SK-N-MC (cell line): ENCODE measurements around the gene ERMN.
A peak's percentile ranks its signal among the peaks of the same experiment; 100 is the strongest.
"Not testable (repeated sequence)": the region's sequence is repeated elsewhere in the genome, so short reads cannot be mapped to it uniquely, and the experiment has no call there.

ENCODE experiments used
- DNase-seq: peaks from one replicate; pipeline ENCODE4 v3.0.0-alpha.2; 2011; ENCODE audit warnings: low read depth, low spot score
- H3K27ac ChIP-seq: fragments of 200-600 bp; sonication (generic); 2 replicates; pipeline ENCODE4 v1.5.1; 2016; ENCODE audit warnings: mixed run types
- H3K36me3 ChIP-seq: fragments of 200-600 bp; sonication (generic); 2 replicates; pipeline ENCODE4 v1.6.1; 2017; ENCODE audit warnings: antibody characterized with exemption, low read length, mixed read lengths; ENCODE audit not compliant: insufficient read depth
- H3K4me3 ChIP-seq: fragments of 200-600 bp; sonication (generic); 2 replicates; pipeline ENCODE4 v1.5.1; 2016
- H3K9ac ChIP-seq: fragments of 200-600 bp; sonication (generic); 2 replicates; pipeline ENCODE4 v1.8.0; 2017; ENCODE audit warnings: mixed run types, mixed read lengths; ENCODE audit not compliant: insufficient read length
- H3K9me3 ChIP-seq: fragments of 200-600 bp; sonication (generic); 2 replicates; pipeline ENCODE4 v1.6.1; 2017; ENCODE audit warnings: low read depth, mild to moderate bottlenecking, antibody characterized with exemption, low read length, moderate library complexity, mixed read lengths
- EZH2 ChIP-seq: fragments of 200-600 bp; sonication (generic); IDR thresholded peaks from one replicate; pipeline ENCODE4 v1.6.1; 2017; ENCODE audit warnings: antibody characterized with exemption
- FOXP2 ChIP-seq: optimal IDR thresholded peaks from 2 replicates; pipeline ENCODE3; 2011; ENCODE audit warnings: mild to moderate bottlenecking, moderate library complexity; ENCODE audit not compliant: insufficient read depth; ENCODE audit errors: extremely low read length, control extremely low read depth
- POLR2AphosphoS5 ChIP-seq: IDR thresholded peaks from 2 replicates; pipeline ENCODE4 v1.6.1; 2012; ENCODE audit warnings: mild to moderate bottlenecking, low read depth, low read length, borderline replicate concordance

The ERMN gene

GRCh38 chr2:157355618-157356017, 30.0 kb upstream of the ERMN start:
- TF ChIP-seq EZH2 (no peak), POLR2AphosphoS5 (no peak), FOXP2 (no peak)
- no peak for DNase-seq
- Histone ChIP-seq H3K9me3 (no peaks in the 10 kb centered on the region), H3K9ac (no peak overlapping the region), H3K27ac (no peak overlapping the region), H3K36me3 (no peaks in the 10 kb centered on the region), H3K4me3 (no peak overlapping the region)

GRCh38 chr2:157349949-157350515, 24.4 kb upstream of the ERMN start:
- Histone ChIP-seq H3K9ac (no peak overlapping the region), H3K27ac (no peak overlapping the region), H3K9me3 (no peaks in the 10 kb centered on the region), H3K36me3 (no peaks in the 10 kb centered on the region), H3K4me3 (no peak overlapping the region)
- no peak for TF ChIP-seq EZH2
- no peak for DNase-seq

GRCh38 chr2:157348291-157348921, 22.8 kb upstream of the ERMN start:
- H3K36me3 ChIP-seq, result no peaks in the 10 kb centered on the region
- H3K4me3 ChIP-seq, result no peak overlapping the region
- TF ChIP-seq EZH2 (no peak), POLR2AphosphoS5 (no peak), FOXP2 (no peak)
- no peak overlapping the region for H3K27ac ChIP-seq
- no peaks in the 10 kb centered on the region for H3K9me3 ChIP-seq
- no peak for DNase-seq
- H3K9ac ChIP-seq, result no peak overlapping the region

DNA sequence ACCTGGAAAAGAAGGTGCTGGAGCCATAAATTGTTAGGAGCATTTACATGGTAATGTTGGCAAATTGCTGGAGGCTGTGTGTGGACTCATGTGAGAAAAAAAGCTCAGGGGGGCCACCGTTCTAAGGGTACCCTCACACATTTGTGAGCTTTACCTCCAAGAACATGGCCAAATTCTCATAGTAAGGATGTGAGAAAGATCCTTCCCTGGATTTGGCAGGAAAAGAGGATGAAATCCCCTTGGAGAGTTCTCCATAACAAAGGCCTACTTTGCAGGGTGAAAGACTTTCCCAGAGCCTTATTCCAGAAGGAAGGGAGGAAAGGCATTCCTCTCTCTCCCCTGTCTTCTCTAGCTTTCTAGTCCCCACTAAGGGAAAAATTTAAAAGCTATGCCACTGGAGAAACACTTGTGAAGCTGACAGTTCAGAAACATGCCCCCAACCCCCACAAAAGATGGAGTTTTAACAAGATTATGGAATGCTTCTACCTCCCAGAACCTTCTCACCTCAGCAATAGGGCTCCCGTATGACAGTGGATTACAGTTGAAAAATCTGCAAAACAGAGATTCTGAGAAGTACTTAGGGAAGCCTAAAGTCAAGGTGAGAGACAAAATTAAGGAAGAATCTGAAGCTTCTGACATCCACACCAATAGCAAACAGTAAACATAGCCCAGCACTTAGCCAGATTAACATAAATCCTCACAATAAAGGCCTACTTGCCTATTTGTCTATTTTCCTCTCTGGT, 20.2 kb upstream of the ERMN start:
- Histone ChIP-seq H3K9me3 (no peaks in the 10 kb centered on the region), H3K36me3 (no peaks in the 10 kb centered on the region), H3K4me3 (no peak overlapping the region), H3K27ac (no peak overlapping the region), H3K9ac (no peak overlapping the region)
- TF ChIP-seq POLR2AphosphoS5, result no peak
- TF ChIP-seq EZH2, result no peak
- TF ChIP-seq FOXP2, result no peak
- DNase-seq, result no peak

DNA sequence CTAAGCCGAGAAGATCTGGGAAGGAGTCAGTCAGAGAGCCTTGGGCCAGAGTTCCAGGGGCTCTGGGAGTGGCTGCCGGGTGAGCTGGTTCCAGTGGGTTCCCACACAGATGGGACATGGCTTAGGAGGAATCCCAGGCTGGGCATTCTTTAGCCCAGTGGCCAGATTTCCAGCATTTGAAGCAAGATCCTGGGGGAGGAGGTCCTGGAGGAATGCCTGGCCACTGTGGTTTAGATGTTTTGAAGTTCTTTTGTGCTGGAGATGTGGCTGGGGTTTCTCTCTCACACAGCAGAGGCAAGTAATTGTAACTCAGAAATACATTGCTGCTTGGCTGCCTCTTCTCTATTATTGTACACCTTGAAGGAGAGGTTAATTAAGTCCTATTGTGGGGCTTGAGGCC, 15.8 kb upstream of the ERMN start:
- not testable (repeated sequence) for H3K9ac ChIP-seq, H3K27ac ChIP-seq, H3K4me3 ChIP-seq, H3K36me3 ChIP-seq, DNase-seq, H3K9me3 ChIP-seq

GRCh38 chr2:157339965-157340655, 14.5 kb upstream of the ERMN start:
- DNase-seq, result no peak
- TF ChIP-seq POLR2AphosphoS5 (no peak), FOXP2 (no peak), EZH2 (no peak)
- no peak overlapping the region for H3K4me3 ChIP-seq
- H3K36me3 ChIP-seq, result no peaks in the 10 kb centered on the region
- no peak overlapping the region for H3K27ac ChIP-seq
- H3K9me3 ChIP-seq, result no peaks in the 10 kb centered on the region
- no peak overlapping the region for H3K9ac ChIP-seq

DNA sequence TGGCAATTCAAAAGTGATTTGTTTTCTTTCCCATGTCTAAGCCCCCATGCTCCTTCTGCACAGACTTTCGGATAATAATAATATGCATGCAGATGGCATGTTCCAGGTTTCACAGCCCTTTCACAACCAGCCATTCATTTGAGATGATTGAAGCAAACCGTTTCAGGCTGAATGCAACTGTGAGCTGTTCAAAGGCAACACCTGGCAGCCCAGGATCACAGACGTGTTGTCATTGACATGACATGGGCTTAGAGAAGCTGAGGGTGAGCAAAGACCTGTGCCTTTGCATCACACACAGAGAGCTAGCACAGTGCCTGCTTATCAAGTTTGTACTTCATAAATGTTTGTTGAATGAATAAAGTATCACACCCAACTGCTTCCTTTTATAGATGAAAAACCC, 12.4 kb upstream of the ERMN start:
- H3K9ac ChIP-seq, result no peak overlapping the region
- no peak overlapping the region for H3K4me3 ChIP-seq
- TF ChIP-seq EZH2, result no peak
- TF ChIP-seq POLR2AphosphoS5, result no peak
- TF ChIP-seq FOXP2, result no peak
- H3K9me3 ChIP-seq, result no peaks in the 10 kb centered on the region
- H3K27ac ChIP-seq, result no peak overlapping the region
- DNase-seq, result no peak
- H3K36me3 ChIP-seq, result no peaks in the 10 kb centered on the region

DNA sequence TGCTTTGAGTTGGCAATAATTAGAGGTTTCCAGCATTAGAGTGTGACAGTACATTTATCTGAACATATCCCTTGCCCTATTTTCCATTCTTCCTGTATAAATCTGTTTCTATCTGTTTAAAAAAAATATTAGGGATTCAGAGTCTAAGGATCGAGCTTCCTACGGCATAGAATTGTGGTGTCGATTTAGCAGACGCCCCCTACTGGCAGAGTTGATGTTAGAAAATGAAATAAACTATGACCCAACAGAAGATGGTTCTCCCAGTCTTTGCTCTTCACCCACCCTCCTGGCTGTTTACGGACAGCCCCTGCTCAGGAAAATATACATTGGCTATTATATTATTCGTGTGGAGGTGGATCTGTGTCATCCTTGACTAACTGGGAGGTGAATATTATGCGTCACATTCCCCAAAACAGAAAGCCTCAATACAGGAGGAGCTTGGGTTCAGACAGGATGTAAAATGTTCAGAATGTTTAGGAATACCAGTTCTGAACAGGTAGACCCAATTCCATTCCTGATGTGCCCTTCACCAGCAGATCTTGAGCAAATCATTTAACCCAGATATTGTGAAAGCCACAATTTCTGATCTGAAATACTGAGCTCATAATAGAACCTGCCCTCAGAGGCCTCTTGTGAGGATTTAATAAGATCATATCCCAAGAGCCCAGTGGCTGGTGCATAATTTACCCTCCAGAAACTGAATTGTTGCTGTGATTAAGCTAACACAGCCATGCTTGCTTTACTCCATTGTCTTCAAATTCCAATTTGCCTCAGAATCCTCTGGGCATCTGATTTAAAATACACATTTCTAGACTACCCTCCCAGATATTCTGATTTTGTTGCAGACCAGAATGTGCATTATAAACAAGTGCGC, 10.8 kb upstream of the ERMN start:
- Histone ChIP-seq H3K27ac (no peak overlapping the region), H3K9me3 (no peaks in the 10 kb centered on the region), H3K9ac (no peak overlapping the region), H3K36me3 (no peaks in the 10 kb centered on the region), H3K4me3 (no peak overlapping the region)
- TF ChIP-seq EZH2 (no peak), FOXP2 (no peak), POLR2AphosphoS5 (no peak)
- peak; percentile 18 for DNase-seq
